Upper lobe of right lung (tissue), 1 donor: ENCODE data around the gene KLHL20. TPM values are rescaled to one million over a fixed set of nuclear protein-coding genes. Genes with fewer than 3 reads are reported as not detected.
"Not testable (repeated sequence)": the region's sequence is repeated elsewhere in the genome, so short reads cannot be mapped to it uniquely, and the experiment has no call there.

Experiments
- ATAC-seq: fragments of 200-7000 bp; cut with Tn5 transposase; one replicate; pipeline ENCODE4 v1.9.1; 2020; ENCODE audit warnings: mild to moderate bottlenecking, moderate library complexity
- DNase-seq: peaks from one replicate; pipeline ENCODE4 v3.0.0-alpha.2; 2020
- H3K27ac ChIP-seq: fragments of 200-600 bp; one replicate; pipeline ENCODE4 v1.8.0; 2022
- H3K27me3 ChIP-seq: fragments of 200-600 bp; one replicate; pipeline ENCODE4 v1.8.0; 2022; ENCODE audit warnings: mild to moderate bottlenecking
- H3K36me3 ChIP-seq: fragments of 200-600 bp; one replicate; pipeline ENCODE4 v1.8.0; 2022
- H3K4me1 ChIP-seq: fragments of 200-600 bp; one replicate; pipeline ENCODE4 v1.8.0; 2022
- H3K4me3 ChIP-seq: fragments of 200-600 bp; one replicate; pipeline ENCODE4 v1.8.0; 2022; ENCODE audit warnings: mild to moderate bottlenecking
- H3K9me3 ChIP-seq: fragments of 200-600 bp; one replicate; pipeline ENCODE4 v1.8.0; 2022
- CTCF ChIP-seq: fragments of 200-600 bp; IDR thresholded peaks from one replicate; pipeline ENCODE4 v1.8.0; 2022; ENCODE audit warnings: antibody characterized with exemption
- intact Hi-C: fragments of 100-400 bp; cut with DNase I; formaldehyde crosslinking; loops from one replicate; pipeline ENCODE4 v1.11.0; 2022
- total RNA-seq: library from RNA; stranded (reverse); fragmentation: NEBNext Ultra II Directional; extraction: Animal tissue kit (Norgen Biotek cat#: 25700); gene quantifications from one replicate; pipeline ENCODE4 v1.2.1, GENCODE V29; 2021
- donor health status: DM: no; HTN: yes; CAD: no; lungs with severe emphysema.

The KLHL20 gene
- total RNA-seq, 1 donor from 2014 or later: 31.9 TPM

GRCh38 chr1:173768206-173768605 is 53.4 kb downstream of the KLHL20 start:
- no peaks in the 10 kb centered on the region for H3K9me3 ChIP-seq
- peaks cover 45% of the 10 kb centered on the region for H3K36me3 ChIP-seq
- intact Hi-C loops: no loop called here
- no peak overlapping the region for H3K27ac ChIP-seq
- H3K27me3 ChIP-seq: no peaks in the 10 kb centered on the region
- no peak overlapping the region for H3K4me3 ChIP-seq
- ATAC-seq: no peak
- no peak for DNase-seq
- no peaks in the 10 kb centered on the region for H3K4me1 ChIP-seq
- TF ChIP-seq CTCF: no peak

GRCh38 chr1:173768827-173769226 is 54.0 kb downstream of the KLHL20 start:
- H3K27ac ChIP-seq: no peak overlapping the region
- H3K4me1 ChIP-seq: no peaks in the 10 kb centered on the region
- no peak for ATAC-seq
- DNase-seq: no peak
- H3K36me3 ChIP-seq: peaks cover 45% of the 10 kb centered on the region
- no peaks in the 10 kb centered on the region for H3K9me3 ChIP-seq
- no peak for TF ChIP-seq CTCF
- intact Hi-C loops: no loop called here
- H3K27me3 ChIP-seq: no peaks in the 10 kb centered on the region
- no peak overlapping the region for H3K4me3 ChIP-seq

- intact Hi-C loops, H3K9me3 ChIP-seq, H3K27ac ChIP-seq, H3K4me3 ChIP-seq, DNase-seq, H3K4me1 ChIP-seq, ATAC-seq, H3K27me3 ChIP-seq: not testable (repeated sequence)
- peaks cover 56% of the 10 kb centered on the region for H3K36me3 ChIP-seq
These were observed 55.5 kb downstream of the KLHL20 start for GRCh38 chr1:173770330-173770729.

DNA sequence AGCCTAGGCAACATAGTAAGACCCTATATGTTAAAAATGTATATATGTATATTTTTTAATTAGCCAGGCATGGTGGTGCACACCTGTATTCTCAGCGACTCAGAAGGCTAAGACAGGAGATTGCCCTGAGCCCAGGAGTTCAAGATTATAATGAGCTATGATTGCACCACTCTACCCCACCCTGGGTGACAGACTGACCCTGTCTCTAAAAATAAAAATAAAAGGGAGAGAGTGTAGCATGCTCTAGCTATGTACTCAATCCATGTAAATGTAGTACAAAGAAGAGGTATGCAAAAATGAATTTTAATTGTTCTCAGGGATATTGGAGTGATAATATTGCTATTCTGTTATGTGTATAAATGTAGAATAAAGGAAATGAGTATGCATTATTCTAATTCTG is 56.8 kb downstream of the KLHL20 start:
- intact Hi-C loops: no loop called here
- no peaks in the 10 kb centered on the region for H3K4me1 ChIP-seq
- H3K36me3 ChIP-seq: peaks cover 53% of the 10 kb centered on the region
- TF ChIP-seq CTCF: no peak
- ATAC-seq (no peak), DNase-seq (no peak)
- no peak overlapping the region for H3K4me3 ChIP-seq
- no peaks in the 10 kb centered on the region for H3K27me3 ChIP-seq
- no peak overlapping the region for H3K27ac ChIP-seq
- H3K9me3 ChIP-seq: no peaks in the 10 kb centered on the region

DNA sequence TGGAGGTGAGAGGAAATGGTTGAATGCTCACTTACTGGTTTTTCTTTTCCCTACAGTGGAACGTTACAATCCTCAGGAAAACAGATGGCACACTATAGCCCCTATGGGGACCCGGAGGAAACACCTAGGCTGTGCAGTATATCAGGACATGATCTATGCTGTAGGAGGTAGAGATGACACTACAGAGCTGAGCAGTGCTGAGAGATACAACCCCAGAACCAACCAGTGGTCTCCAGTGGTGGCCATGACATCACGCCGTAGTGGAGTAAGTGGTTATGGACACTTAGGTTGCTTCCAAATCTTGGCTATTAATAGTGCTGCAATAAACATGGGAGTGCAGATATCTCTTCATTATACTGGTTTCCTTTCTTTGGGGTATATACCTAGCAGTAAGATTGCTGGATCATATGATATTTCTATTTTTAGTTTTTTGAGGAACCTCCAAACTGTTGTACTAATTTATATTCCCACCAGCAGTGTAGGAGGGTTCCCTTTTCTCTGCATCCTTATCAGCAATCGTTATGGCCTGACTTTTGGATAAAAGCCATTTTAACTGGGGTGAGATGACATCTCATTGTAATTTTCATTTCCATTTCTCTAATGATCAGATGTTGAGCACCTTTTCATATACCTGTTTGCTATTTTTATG is 60.9 kb downstream of the KLHL20 start:
- Histone ChIP-seq H3K27ac (no peak overlapping the region), H3K4me1 (no peaks in the 10 kb centered on the region), H3K36me3 (peaks cover 68% of the 10 kb centered on the region), H3K9me3 (no peaks in the 10 kb centered on the region), H3K4me3 (no peak overlapping the region), H3K27me3 (no peaks in the 10 kb centered on the region)
- intact Hi-C loops: no loop called here
- no peak for TF ChIP-seq CTCF
- no peak for DNase-seq
- peak; percentile 36 for ATAC-seq

GRCh38 chr1:173779936-173780335 is 65.2 kb downstream of the KLHL20 start:
- intact Hi-C loops: no loop called here
- no peak for TF ChIP-seq CTCF
- Histone ChIP-seq H3K36me3 (peaks cover 94% of the 10 kb centered on the region), H3K27me3 (no peaks in the 10 kb centered on the region), H3K27ac (no peak overlapping the region), H3K9me3 (no peaks in the 10 kb centered on the region), H3K4me1 (no peaks in the 10 kb centered on the region), H3K4me3 (no peak overlapping the region)
- DNase-seq (no peak), ATAC-seq (no peak)
